Activated CD8-positive, alpha-beta memory T cell treated with anti-CD3 and anti-CD28 coated beads, Interleukin-2, amount 10 ng/mL, durations not matched to agents 7 days and 5 days (primary cell): ENCODE measurements around the gene NR6A1. TPM values are rescaled to one million over a fixed set of nuclear protein-coding genes. Genes with fewer than 3 reads are reported as not detected.

Source experiments
- ATAC-seq: fragments of 150-1000 bp; cut with Tn5 transposase; one replicate; pipeline ENCODE4 v1.10.0; 2021; ENCODE audit warnings: moderate library complexity
- CTCF ChIA-PET: fragments of 350-600 bp; sonication (Branson Sonifier 250); formaldehyde crosslinking; loops from one replicate; lab custom pipeline; 2021; ENCODE audit warnings: antibody characterized with exemption; lab: Charles Lee
- DNase-seq: peaks from one replicate; pipeline ENCODE4 v3.0.0-alpha.2; 2020
- H3K27ac Mint-ChIP-seq: one replicate; pipeline ENCODE4 v1.8.0; 2021; ENCODE audit warnings: mild to moderate bottlenecking, mixed read lengths
- H3K27me3 Mint-ChIP-seq: one replicate; pipeline ENCODE4 v1.8.0; 2021; ENCODE audit warnings: mixed read lengths
- H3K36me3 Mint-ChIP-seq: one replicate; pipeline ENCODE4 v1.8.0; 2021; ENCODE audit warnings: mild to moderate bottlenecking, mixed read lengths
- H3K4me1 Mint-ChIP-seq: one replicate; pipeline ENCODE4 v1.8.0; 2021; ENCODE audit warnings: mixed read lengths
- H3K4me3 Mint-ChIP-seq: one replicate; pipeline ENCODE4 v1.8.0; 2021; ENCODE audit warnings: mild to moderate bottlenecking, moderate library complexity, mixed read lengths
- H3K9me3 Mint-ChIP-seq: one replicate; pipeline ENCODE4 v1.8.0; 2022; ENCODE audit warnings: low read depth, mixed read lengths
- total RNA-seq, 2 experiments: library from RNA; stranded (reverse); gene quantifications; one replicate each; pipeline ENCODE4 v1.2.3, GENCODE V29; 2021

NR6A1 gene
- total RNA-seq, 2 experiments from 2014 or later = 0.44 to 1.2 TPM

GRCh38 chr9:124758691-124759090, 12.4 kb downstream of the NR6A1 start:
- Mint-ChIP-seq H3K36me3 (no peaks in the 10 kb centered on the region), H3K27ac (no peak overlapping the region), H3K9me3 (no peaks in the 10 kb centered on the region), H3K4me3 (no peak overlapping the region), H3K27me3 (peaks cover 89% of the 10 kb centered on the region), H3K4me1 (peaks cover 2% of the 10 kb centered on the region)
- DNase-seq = no peak
- no peak for ATAC-seq
- CTCF ChIA-PET = interaction anchor here (1.1 kb wide), 1 partner anchor 13 kb away, joined by 4 read pairs; the partner anchor contains the start of gene NR6A1

DNA sequence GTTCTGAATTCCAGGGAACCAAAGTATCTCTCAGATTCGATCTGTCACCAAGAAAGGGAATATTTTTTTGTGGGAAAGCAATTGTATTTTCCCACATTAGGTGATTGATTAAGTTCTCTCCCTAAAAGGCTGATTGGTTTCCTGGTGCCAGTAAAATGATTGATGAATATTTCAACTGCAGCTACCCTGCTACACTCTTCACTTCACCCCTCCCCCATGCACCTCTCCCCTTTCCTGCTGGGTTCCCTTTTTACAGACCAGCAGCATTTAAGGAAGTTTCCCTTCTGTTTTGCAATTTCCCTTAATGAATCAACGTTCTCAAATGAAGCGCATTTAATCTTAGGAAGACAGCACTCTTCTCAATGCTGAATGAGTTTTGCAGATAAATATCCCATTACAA, 13.1 kb downstream of the NR6A1 start:
- DNase-seq (no peak), ATAC-seq (no peak)
- H3K27ac Mint-ChIP-seq = no peak overlapping the region
- no peaks in the 10 kb centered on the region for H3K36me3 Mint-ChIP-seq
- H3K9me3 Mint-ChIP-seq = no peaks in the 10 kb centered on the region
- no peak overlapping the region for H3K4me3 Mint-ChIP-seq
- peaks cover 86% of the 10 kb centered on the region for H3K27me3 Mint-ChIP-seq
- CTCF ChIA-PET = interaction anchor here (0.7 to 2.6 kb wide), 3 partner anchors 13 to 793 kb away, joined by 3 to 6 read pairs (median 4); partner anchors contain the start of gene NR6A1
- peaks cover 2% of the 10 kb centered on the region for H3K4me1 Mint-ChIP-seq

DNA sequence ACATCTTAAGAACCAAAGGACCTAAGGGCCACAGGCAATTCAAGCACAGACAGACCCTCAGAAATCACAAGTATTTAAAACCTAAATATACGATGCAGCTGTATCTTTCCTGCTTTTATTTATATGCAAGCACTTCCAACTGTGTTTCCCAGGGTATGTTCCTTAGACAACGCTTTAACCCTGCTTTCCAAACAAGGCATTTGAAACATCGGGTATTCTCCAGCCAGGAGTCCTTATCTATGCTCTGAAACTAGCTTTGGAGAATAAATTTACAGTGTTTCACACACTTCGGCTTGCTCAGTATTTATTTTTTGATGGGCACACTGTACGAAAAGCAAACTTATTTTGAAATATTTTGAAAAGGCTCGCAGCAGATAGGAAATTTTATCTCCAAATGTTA, 13.5 kb downstream of the NR6A1 start:
- ATAC-seq = no peak
- CTCF ChIA-PET = interaction anchor here (0.7 to 2.6 kb wide), 3 partner anchors 9 to 794 kb away, joined by 3 to 6 read pairs (median 4); no protein-coding TSS in a partner anchor

DNA sequence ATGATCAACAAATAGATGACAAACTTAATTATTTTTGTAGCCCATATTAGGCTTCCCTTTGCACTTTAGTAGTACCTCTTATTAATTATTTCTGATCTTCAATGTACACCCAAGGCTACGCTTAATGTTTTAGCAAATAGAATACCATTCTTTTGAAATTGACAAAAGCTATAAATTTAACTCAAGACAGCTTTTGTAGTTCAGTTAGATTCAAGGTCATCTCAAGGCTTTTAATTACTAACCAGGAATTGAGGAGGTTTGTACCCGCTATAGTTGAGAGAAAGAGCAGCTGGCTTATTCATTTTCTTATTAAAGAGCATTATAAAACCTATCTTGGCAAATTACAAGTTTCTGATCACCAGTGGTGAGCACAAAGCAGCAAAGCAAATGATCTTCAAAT, 15.1 kb downstream of the NR6A1 start:
- no peaks in the 10 kb centered on the region for H3K36me3 Mint-ChIP-seq
- no peak overlapping the region for H3K4me3 Mint-ChIP-seq
- DNase-seq = no peak
- CTCF ChIA-PET = interaction anchor here (0.9 to 2.6 kb wide), 2 partner anchors 17 to 44 kb away, joined by 3 to 6 read pairs; no protein-coding TSS in a partner anchor
- H3K4me1 Mint-ChIP-seq = peaks cover 2% of the 10 kb centered on the region
- no peaks in the 10 kb centered on the region for H3K9me3 Mint-ChIP-seq
- H3K27ac Mint-ChIP-seq = no peak overlapping the region
- no peak for ATAC-seq
- peaks cover 77% of the 10 kb centered on the region for H3K27me3 Mint-ChIP-seq

More for the DNA sequence above, 13.5 kb downstream of the NR6A1 start:
- H3K36me3 Mint-ChIP-seq = no peaks in the 10 kb centered on the region
- no peak for DNase-seq
- H3K27me3 Mint-ChIP-seq = peaks cover 85% of the 10 kb centered on the region
- H3K4me3 Mint-ChIP-seq = no peak overlapping the region
- H3K27ac Mint-ChIP-seq = no peak overlapping the region
- peaks cover 2% of the 10 kb centered on the region for H3K4me1 Mint-ChIP-seq
- H3K9me3 Mint-ChIP-seq = no peaks in the 10 kb centered on the region

- no peak for ATAC-seq
- Mint-ChIP-seq H3K4me1 (peaks cover 2% of the 10 kb centered on the region), H3K4me3 (no peak overlapping the region), H3K9me3 (no peaks in the 10 kb centered on the region), H3K27me3 (peaks cover 72% of the 10 kb centered on the region), H3K36me3 (no peaks in the 10 kb centered on the region), H3K27ac (no peak overlapping the region)
- CTCF ChIA-PET = interaction anchor here (1.5 kb wide), 1 partner anchor 12 kb away, joined by 3 read pairs; no protein-coding TSS in a partner anchor
- no peak for DNase-seq
Measured at GRCh38 chr9:124755061-124755460, 16.1 kb downstream of the NR6A1 start.

GRCh38 chr9:124754289-124754688, 16.8 kb downstream of the NR6A1 start:
- Mint-ChIP-seq H3K4me3 (no peak overlapping the region), H3K4me1 (peaks cover 2% of the 10 kb centered on the region), H3K27me3 (peaks cover 65% of the 10 kb centered on the region), H3K36me3 (no peaks in the 10 kb centered on the region), H3K9me3 (no peaks in the 10 kb centered on the region), H3K27ac (no peak overlapping the region)
- ATAC-seq (no peak), DNase-seq (no peak)
- CTCF ChIA-PET = interaction anchor here (1.5 kb wide), 1 partner anchor 11 kb away, joined by 3 read pairs; no protein-coding TSS in a partner anchor

DNA sequence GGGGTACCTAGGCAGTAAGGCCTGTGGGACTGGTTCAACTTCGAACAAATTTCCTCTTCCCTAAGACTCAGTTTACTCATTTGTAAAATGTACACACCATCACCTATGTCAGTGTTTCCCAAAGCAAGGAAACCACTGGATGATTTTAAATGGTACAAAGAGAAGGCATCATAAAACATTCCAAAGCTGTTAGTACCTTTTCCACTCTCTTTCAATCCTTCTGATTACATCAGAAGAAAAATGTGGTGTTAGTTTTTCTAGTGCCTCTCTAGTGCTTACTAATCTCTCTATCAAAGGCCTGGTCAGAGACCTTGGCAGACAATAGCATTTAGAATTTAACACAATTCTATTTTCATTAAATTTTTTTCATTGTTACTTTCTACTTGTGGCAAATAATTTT, 18.1 kb downstream of the NR6A1 start:
- Mint-ChIP-seq H3K36me3 (no peaks in the 10 kb centered on the region), H3K27ac (no peak overlapping the region), H3K27me3 (peaks cover 54% of the 10 kb centered on the region), H3K4me1 (no peaks in the 10 kb centered on the region), H3K9me3 (no peaks in the 10 kb centered on the region), H3K4me3 (no peak overlapping the region)
- DNase-seq (no peak), ATAC-seq (no peak)
- CTCF ChIA-PET = no interaction called here

GRCh38 chr9:124749781-124750180, 21.3 kb downstream of the NR6A1 start:
- H3K4me1 Mint-ChIP-seq = no peaks in the 10 kb centered on the region
- no peaks in the 10 kb centered on the region for H3K9me3 Mint-ChIP-seq
- no peak for ATAC-seq
- H3K27me3 Mint-ChIP-seq = peaks cover 32% of the 10 kb centered on the region
- no peaks in the 10 kb centered on the region for H3K36me3 Mint-ChIP-seq
- H3K4me3 Mint-ChIP-seq = no peak overlapping the region
- H3K27ac Mint-ChIP-seq = no peak overlapping the region
- DNase-seq = no peak
- CTCF ChIA-PET = no interaction called here

- H3K27ac Mint-ChIP-seq = no peak overlapping the region
- no peaks in the 10 kb centered on the region for H3K9me3 Mint-ChIP-seq
- no peaks in the 10 kb centered on the region for H3K36me3 Mint-ChIP-seq
- no peak overlapping the region for H3K4me3 Mint-ChIP-seq
- DNase-seq (no peak), ATAC-seq (no peak)
- no peaks in the 10 kb centered on the region for H3K4me1 Mint-ChIP-seq
- CTCF ChIA-PET = no interaction called here
- peaks cover 27% of the 10 kb centered on the region for H3K27me3 Mint-ChIP-seq
Measured at GRCh38 chr9:124749284-124749683, 21.8 kb downstream of the NR6A1 start.

- ATAC-seq (no peak), DNase-seq (no peak)
- Mint-ChIP-seq H3K27ac (no peak overlapping the region), H3K27me3 (peaks cover 15% of the 10 kb centered on the region), H3K4me3 (no peak overlapping the region), H3K36me3 (no peaks in the 10 kb centered on the region), H3K4me1 (peaks cover 8% of the 10 kb centered on the region), H3K9me3 (no peaks in the 10 kb centered on the region)
- CTCF ChIA-PET = no interaction called here
Measured at GRCh38 chr9:124747065-124747464, 24.0 kb downstream of the NR6A1 start.

DNA sequence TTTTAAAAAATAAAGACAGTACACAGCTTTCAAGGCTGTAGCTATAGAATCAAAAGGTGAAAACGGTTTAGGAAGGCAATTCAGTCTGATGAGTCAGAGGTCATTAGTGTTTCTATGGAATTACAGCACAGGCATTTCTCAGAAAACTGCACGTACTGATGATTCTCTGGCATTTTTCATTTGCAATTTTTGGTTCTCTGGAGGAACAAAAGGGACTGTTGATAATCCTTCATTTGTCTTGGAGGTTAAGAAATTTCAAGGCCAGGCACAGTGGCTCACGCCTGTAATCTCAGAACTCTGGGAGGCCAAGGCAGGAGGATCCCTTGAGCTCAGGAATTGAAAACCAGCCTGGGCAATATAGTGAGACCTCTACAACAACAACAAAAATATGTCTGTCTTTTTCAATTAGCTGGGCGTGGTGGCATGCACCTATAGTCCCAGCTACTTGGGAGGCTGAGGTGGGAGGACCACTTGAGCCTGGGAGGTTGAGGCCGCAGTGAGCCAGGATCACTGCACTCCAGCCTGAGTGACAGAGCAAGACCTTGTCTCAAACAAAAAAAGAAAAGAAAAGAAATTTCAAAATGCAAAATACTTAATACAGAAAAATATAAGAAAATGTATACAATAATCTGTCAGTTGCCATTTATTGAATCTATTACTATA, 27.3 kb downstream of the NR6A1 start:
- H3K27me3 Mint-ChIP-seq = peaks cover 8% of the 10 kb centered on the region
- CTCF ChIA-PET = interaction anchor here (0.8 to 1.9 kb wide), 5 partner anchors 11 to 125 kb away, joined by 3 to 5 read pairs (median 4); no protein-coding TSS in a partner anchor
- peaks cover 8% of the 10 kb centered on the region for H3K4me1 Mint-ChIP-seq
- H3K9me3 Mint-ChIP-seq = no peaks in the 10 kb centered on the region
- no peaks in the 10 kb centered on the region for H3K36me3 Mint-ChIP-seq
- DNase-seq = no peak
- no peak overlapping the region for H3K4me3 Mint-ChIP-seq
- H3K27ac Mint-ChIP-seq = no peak overlapping the region
- ATAC-seq = no peak

GRCh38 chr9:124742940-124743339, 28.2 kb downstream of the NR6A1 start:
- CTCF ChIA-PET = interaction anchor here (1.1 to 1.8 kb wide), 4 partner anchors 12 to 31 kb away, joined by 3 to 5 read pairs (median 4); no protein-coding TSS in a partner anchor
- ATAC-seq = no peak
- no peak for DNase-seq
- Mint-ChIP-seq H3K9me3 (no peaks in the 10 kb centered on the region), H3K27ac (no peak overlapping the region), H3K4me1 (peaks cover 8% of the 10 kb centered on the region), H3K36me3 (no peaks in the 10 kb centered on the region), H3K27me3 (peaks cover 8% of the 10 kb centered on the region), H3K4me3 (no peak overlapping the region)

- peaks cover 8% of the 10 kb centered on the region for H3K4me1 Mint-ChIP-seq
- DNase-seq = no peak
- H3K36me3 Mint-ChIP-seq = no peaks in the 10 kb centered on the region
- ATAC-seq = no peak
- no peaks in the 10 kb centered on the region for H3K9me3 Mint-ChIP-seq
- H3K27me3 Mint-ChIP-seq = no peaks in the 10 kb centered on the region
- CTCF ChIA-PET = no interaction called here
- H3K4me3 Mint-ChIP-seq = no peak overlapping the region
- H3K27ac Mint-ChIP-seq = no peak overlapping the region
Measured at GRCh38 chr9:124741662-124742061, 29.4 kb downstream of the NR6A1 start.

DNA sequence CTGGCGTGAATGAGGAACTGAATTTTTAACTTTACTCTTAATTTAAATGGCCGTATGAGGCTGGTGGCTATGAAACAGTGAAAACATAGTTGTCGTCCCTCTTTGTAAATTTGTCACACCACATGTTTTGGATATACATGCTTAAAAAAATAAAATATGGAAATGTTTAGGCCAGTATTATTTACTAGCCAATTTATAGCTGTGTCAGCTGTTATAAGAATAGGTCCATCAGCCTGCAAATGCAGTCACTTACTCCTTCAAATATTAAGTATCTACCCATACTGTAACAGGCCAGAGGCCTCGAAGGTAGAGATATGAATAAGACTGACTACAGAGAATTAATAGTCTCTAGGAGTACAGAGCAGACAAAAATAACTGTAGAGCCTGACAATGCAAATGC, 30.0 kb downstream of the NR6A1 start:
- no peak overlapping the region for H3K27ac Mint-ChIP-seq
- no peak for ATAC-seq
- no peak for DNase-seq
- H3K4me1 Mint-ChIP-seq = peaks cover 8% of the 10 kb centered on the region
- CTCF ChIA-PET = no interaction called here
- no peaks in the 10 kb centered on the region for H3K9me3 Mint-ChIP-seq
- H3K36me3 Mint-ChIP-seq = no peaks in the 10 kb centered on the region
- H3K27me3 Mint-ChIP-seq = no peaks in the 10 kb centered on the region
- H3K4me3 Mint-ChIP-seq = no peak overlapping the region
